Measurements from ENCODE around the gene DLG2.

DLG2 gene

DNA sequence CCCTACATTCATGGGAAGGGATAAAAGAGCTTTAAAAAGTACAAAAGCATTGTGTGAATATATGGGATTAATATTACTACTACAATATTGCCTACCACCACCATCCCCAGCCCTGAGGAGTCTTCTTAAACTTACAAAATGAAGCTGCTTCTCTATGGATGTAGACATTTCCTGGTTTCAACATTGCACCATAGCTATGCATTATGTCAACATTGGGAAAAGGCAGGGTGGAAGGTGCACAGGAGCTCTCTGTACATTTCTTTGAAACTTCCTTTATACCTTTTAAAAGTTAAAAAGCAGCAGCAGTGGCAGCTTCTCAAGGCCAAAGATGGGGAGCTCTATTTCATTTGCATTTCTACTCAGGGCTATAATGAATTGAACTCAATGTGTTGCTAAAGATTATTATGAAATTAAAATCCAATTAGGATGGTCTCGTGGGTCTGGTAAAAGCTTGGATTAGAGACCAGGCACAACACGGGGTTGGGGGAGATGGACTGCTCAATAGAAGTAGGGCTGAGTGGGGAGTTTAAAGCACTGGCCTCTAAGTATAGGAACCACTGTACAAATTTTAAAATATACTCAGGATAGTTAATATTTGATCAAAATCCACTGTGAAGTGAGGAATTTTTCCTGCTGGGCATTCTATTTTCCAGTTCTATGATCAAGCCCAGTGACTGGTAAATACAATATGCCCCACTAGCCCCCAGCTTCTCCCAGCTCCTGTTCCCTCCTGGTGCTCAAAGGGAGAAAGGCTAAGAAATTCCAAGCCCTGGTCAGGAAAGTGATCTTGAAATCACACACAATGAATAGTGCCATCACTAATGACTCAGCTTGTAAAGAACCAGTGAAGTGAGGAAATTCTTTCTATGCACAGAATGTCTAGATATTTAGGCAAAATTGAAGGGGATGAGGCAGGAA lies 1978.3 kb downstream of the DLG2 start:
- H3K36me3 ChIP-seq (ENCODE audit: control insufficient read depth, low read length), result no peaks in the 10 kb centered on the region

GRCh38 chr11:83645561-83645960 lies 1981.6 kb downstream of the DLG2 start:
- Histone ChIP-seq H3K4me3 (ENCODE audit: low read length) (no peak overlapping the region), H3K4me2 (ENCODE audit: low read length) (no peak overlapping the region), H3K9me3 (ENCODE audit: control insufficient read depth, insufficient read depth, low read length) (no peaks in the 10 kb centered on the region), H3K4me1 (ENCODE audit: control insufficient read depth, low read length) (peaks cover 6% of the 10 kb centered on the region), H4K20me1 (ENCODE audit: control insufficient read depth, insufficient read depth, low read depth, low read length) (no peaks in the 10 kb centered on the region), H3K36me3 (ENCODE audit: control insufficient read depth, low read length) (no peaks in the 10 kb centered on the region), H3K79me2 (ENCODE audit: control insufficient read depth, low read length) (no peaks in the 10 kb centered on the region), H3F3A (ENCODE audit: control insufficient read depth, insufficient read depth) (no peaks in the 10 kb centered on the region), H3K27me3 (ENCODE audit: control insufficient read depth, low read length) (no peaks in the 10 kb centered on the region), H3K9me2 (replicated peaks; ENCODE audit: control insufficient read depth, low read length) (no peaks in the 10 kb centered on the region), H3K27ac (ENCODE audit: low read depth, low read length) (no peak overlapping the region)
- TF ChIP-seq, protein P1, sequence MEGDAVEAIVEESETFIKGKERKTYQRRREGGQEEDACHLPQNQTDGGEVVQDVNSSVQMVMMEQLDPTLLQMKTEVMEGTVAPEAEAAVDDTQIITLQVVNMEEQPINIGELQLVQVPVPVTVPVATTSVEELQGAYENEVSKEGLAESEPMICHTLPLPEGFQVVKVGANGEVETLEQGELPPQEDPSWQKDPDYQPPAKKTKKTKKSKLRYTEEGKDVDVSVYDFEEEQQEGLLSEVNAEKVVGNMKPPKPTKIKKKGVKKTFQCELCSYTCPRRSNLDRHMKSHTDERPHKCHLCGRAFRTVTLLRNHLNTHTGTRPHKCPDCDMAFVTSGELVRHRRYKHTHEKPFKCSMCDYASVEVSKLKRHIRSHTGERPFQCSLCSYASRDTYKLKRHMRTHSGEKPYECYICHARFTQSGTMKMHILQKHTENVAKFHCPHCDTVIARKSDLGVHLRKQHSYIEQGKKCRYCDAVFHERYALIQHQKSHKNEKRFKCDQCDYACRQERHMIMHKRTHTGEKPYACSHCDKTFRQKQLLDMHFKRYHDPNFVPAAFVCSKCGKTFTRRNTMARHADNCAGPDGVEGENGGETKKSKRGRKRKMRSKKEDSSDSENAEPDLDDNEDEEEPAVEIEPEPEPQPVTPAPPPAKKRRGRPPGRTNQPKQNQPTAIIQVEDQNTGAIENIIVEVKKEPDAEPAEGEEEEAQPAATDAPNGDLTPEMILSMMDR (IDR thresholded peaks at IDR 0.05; ENCODE audit: low read depth, low read length, poor library complexity, severe bottlenecking), result no peak
- TF ChIP-seq EZH2phosphoT487 (IDR thresholded peaks at IDR 0.05; ENCODE audit: borderline replicate concordance, low read length), result no peak

More for the DNA sequence above, 1978.3 kb downstream of the DLG2 start:
- TF ChIP-seq, protein P1 (IDR thresholded peaks at IDR 0.05; ENCODE audit: low read depth, low read length, poor library complexity, severe bottlenecking), result no peak
- no peak for TF ChIP-seq EZH2phosphoT487 (IDR thresholded peaks at IDR 0.05; ENCODE audit: borderline replicate concordance, low read length)
- H3K4me2 ChIP-seq (ENCODE audit: low read length), result no peak overlapping the region
- no peaks in the 10 kb centered on the region for H3K9me2 ChIP-seq (replicated peaks; ENCODE audit: control insufficient read depth, low read length)
- H3K79me2 ChIP-seq (ENCODE audit: control insufficient read depth, low read length), result no peaks in the 10 kb centered on the region
- no peaks in the 10 kb centered on the region for H3F3A ChIP-seq (ENCODE audit: control insufficient read depth, insufficient read depth)
- no peak overlapping the region for H3K4me3 ChIP-seq (ENCODE audit: low read length)
- H3K27me3 ChIP-seq (ENCODE audit: control insufficient read depth, low read length), result no peaks in the 10 kb centered on the region
- H4K20me1 ChIP-seq (ENCODE audit: control insufficient read depth, insufficient read depth, low read depth, low read length), result no peaks in the 10 kb centered on the region
- peaks cover 3% of the 10 kb centered on the region for H3K4me1 ChIP-seq (ENCODE audit: control insufficient read depth, low read length)
- H3K27ac ChIP-seq (ENCODE audit: low read depth, low read length), result no peak overlapping the region
- no peaks in the 10 kb centered on the region for H3K9me3 ChIP-seq (ENCODE audit: control insufficient read depth, insufficient read depth, low read length)

DNA sequence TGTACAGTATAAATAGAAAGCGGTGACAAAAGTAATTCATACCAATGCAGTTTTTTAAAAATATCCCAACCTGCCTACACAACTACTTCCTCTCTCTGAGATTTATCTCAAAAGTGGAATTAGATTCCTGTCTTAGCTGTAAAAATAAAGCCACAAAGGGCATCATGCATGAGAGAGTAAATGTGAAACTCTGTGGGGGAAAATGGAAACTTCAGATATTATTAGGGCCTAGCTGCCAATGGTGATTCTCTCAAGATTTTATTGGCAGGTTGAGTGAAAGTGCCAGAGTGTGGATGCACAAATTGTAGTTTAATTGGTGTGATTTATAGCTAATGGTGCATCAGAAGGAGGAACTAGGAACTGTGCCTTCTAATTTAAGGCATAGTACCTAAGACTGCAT lies 1984.0 kb downstream of the DLG2 start:
- Histone ChIP-seq H3K4me2 (ENCODE audit: low read length) (no peak overlapping the region), H4K20me1 (ENCODE audit: control insufficient read depth, insufficient read depth, low read depth, low read length) (no peaks in the 10 kb centered on the region), H3K27ac (ENCODE audit: low read depth, low read length) (no peak overlapping the region), H3K36me3 (ENCODE audit: control insufficient read depth, low read length) (no peaks in the 10 kb centered on the region), H3F3A (ENCODE audit: control insufficient read depth, insufficient read depth) (no peaks in the 10 kb centered on the region), H3K4me3 (ENCODE audit: low read length) (no peak overlapping the region), H3K79me2 (ENCODE audit: control insufficient read depth, low read length) (no peaks in the 10 kb centered on the region), H3K27me3 (ENCODE audit: control insufficient read depth, low read length) (no peaks in the 10 kb centered on the region), H3K9me2 (replicated peaks; ENCODE audit: control insufficient read depth, low read length) (no peaks in the 10 kb centered on the region), H3K4me1 (ENCODE audit: control insufficient read depth, low read length) (peaks cover 3% of the 10 kb centered on the region; the same call in 1 of the 2 replicates), H3K9me3 (ENCODE audit: control insufficient read depth, insufficient read depth, low read length) (no peaks in the 10 kb centered on the region)
- TF ChIP-seq, protein P1 (IDR thresholded peaks at IDR 0.05; ENCODE audit: low read depth, low read length, poor library complexity, severe bottlenecking), result no peak
- TF ChIP-seq EZH2phosphoT487 (IDR thresholded peaks at IDR 0.05; ENCODE audit: borderline replicate concordance, low read length), result no peak

All from DOHH2 (cell line).